H1 (cell line): ENCODE measurements around the gene APOC1. TPM values are rescaled to one million over a fixed set of nuclear protein-coding genes. Genes with fewer than 3 reads are reported as not detected.

Source experiments
- MAFK ChIP-seq: IDR thresholded peaks from 2 replicates; pipeline ENCODE4 v1.6.1; 2012; ENCODE audit warnings: low read depth, mild to moderate bottlenecking, improper control_type of control experiment, low read length
- polyA plus RNA-seq, 7 experiments: library from polyadenylated mRNA; depleted of rRNA in 3 of 7; stranded (reverse) in 5 of 7; unstranded in 2 of 7; fragments of >200 nt in 5 of 7; fragments of 200-250 nt in 2 of 7; gene quantifications; 1 replicate in 5 of 7; 2 replicates in 1 of 7; 4 replicates in 1 of 7; pipeline versions ENCODE4 v1.2.1 to v1.2.3, GENCODE V29; 2011 to 2013; ENCODE audit warnings: missing spikeins in 2 of 7, mixed read lengths in 2 of 7
- total RNA-seq: library from RNA; stranded (reverse); fragmentation: NEBNext Ultra II Directional; extraction: Animal tissue kit (Norgen Biotek cat#: 25700); gene quantifications from 2 replicates; pipeline ENCODE4 v1.2.1, GENCODE V29; 2021

APOC1 gene
- total and polyA plus RNA-seq, 2 of the 8 experiments (the other 6 are each of a cell fraction or from before 2014, with no cell fraction given), result 55.8 to 78.2 TPM

GRCh38 chr19:44948237-44948636 lies 33.8 kb downstream of the APOC1 start (continued):
- TF ChIP-seq MAFK, result no peak
